Measurements from ENCODE around the gene HRG. TPM values are rescaled to one million over a fixed set of nuclear protein-coding genes. Genes with fewer than 3 reads are reported as not detected.
"Not testable (repeated sequence)": the region's sequence is repeated elsewhere in the genome, so short reads cannot be mapped to it uniquely, and the experiment has no call there.

HRG gene
- polyA plus RNA-seq, 3 donors, result not detected

DNA sequence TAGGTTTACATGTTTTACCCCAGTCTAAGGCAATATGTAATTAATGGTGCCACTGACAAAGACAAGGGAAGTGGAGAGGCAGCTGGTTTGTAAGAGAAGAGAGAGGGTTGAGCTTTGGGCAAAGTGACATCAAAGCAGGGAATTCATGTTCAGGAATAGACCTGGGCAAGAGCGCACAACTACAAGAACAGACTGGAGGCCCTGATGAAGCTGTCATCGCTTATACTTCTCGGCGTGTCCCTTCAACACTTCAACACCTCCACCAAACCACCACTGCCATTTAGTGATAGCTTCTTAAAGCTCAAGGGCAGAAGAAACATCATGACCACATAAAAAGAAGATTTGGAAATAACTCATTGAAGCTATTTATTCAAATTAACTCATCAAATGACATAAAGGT, 31.7 kb downstream of the HRG start:
- no peak overlapping the region for H3K27ac ChIP-seq (ENCODE audit: low read depth in 1 of 2, low read length in 2 of 2)
- H3K4me1 Mint-ChIP-seq, result no peaks in the 10 kb centered on the region
- H3K4me3 Mint-ChIP-seq, result no peak overlapping the region
- H3K9me3 Mint-ChIP-seq, result no peaks in the 10 kb centered on the region
- no peak for DNase-seq
- H3K27me3 ChIP-seq (ENCODE audit: control insufficient read depth in 2 of 2, insufficient read depth in 2 of 2, low read length in 2 of 2), result no peaks in the 10 kb centered on the region
- H3K4me2 ChIP-seq (replicated peaks; ENCODE audit: extremely low read depth, low read length, poor library complexity, severe bottlenecking), result no peak overlapping the region
- H3K36me3 ChIP-seq (replicated peaks in 1 of 2; ENCODE audit: control insufficient read depth in 1 of 2, insufficient read depth in 2 of 2, low read length in 2 of 2), result no peaks in the 10 kb centered on the region
- H3K9me3 ChIP-seq (replicated peaks in 1 of 2; ENCODE audit: control insufficient read depth in 1 of 2, insufficient read depth in 1 of 2, low read length in 2 of 2), result no peaks in the 10 kb centered on the region
- H2AFZ ChIP-seq (ENCODE audit: insufficient read depth, low read depth, low read length, poor library complexity, severe bottlenecking), result no peak overlapping the region
- TF ChIP-seq, protein P1, sequence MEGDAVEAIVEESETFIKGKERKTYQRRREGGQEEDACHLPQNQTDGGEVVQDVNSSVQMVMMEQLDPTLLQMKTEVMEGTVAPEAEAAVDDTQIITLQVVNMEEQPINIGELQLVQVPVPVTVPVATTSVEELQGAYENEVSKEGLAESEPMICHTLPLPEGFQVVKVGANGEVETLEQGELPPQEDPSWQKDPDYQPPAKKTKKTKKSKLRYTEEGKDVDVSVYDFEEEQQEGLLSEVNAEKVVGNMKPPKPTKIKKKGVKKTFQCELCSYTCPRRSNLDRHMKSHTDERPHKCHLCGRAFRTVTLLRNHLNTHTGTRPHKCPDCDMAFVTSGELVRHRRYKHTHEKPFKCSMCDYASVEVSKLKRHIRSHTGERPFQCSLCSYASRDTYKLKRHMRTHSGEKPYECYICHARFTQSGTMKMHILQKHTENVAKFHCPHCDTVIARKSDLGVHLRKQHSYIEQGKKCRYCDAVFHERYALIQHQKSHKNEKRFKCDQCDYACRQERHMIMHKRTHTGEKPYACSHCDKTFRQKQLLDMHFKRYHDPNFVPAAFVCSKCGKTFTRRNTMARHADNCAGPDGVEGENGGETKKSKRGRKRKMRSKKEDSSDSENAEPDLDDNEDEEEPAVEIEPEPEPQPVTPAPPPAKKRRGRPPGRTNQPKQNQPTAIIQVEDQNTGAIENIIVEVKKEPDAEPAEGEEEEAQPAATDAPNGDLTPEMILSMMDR (IDR thresholded peaks at IDR 0.05), result no peak
- peaks cover 1 to 3% (median 3%) of the 10 kb centered on the region in 3 donors for H3K27me3 Mint-ChIP-seq (ENCODE audit: low read depth in 3 of 3)
- WGBS (ENCODE audit: insufficient coverage), result 96% methylated on average over 4 of the region's 4 CpGs
- intact Hi-C loops (cut with micrococcal nuclease), result no loop called here
- no peak overlapping the region for H3K9ac ChIP-seq (ENCODE audit: insufficient read depth, low read length, poor library complexity, severe bottlenecking)
- no peaks in the 10 kb centered on the region for H3K36me3 Mint-ChIP-seq
- H4K20me1 ChIP-seq (ENCODE audit: insufficient read depth, low read length), result no peaks in the 10 kb centered on the region
- H3K4me1 ChIP-seq (ENCODE audit: control insufficient read depth in 1 of 2, insufficient read depth in 2 of 2, low read length in 2 of 2), result no peaks in the 10 kb centered on the region
- H3K4me3 ChIP-seq (replicated peaks in 1 of 3; ENCODE audit: low read depth in 2 of 3, low read length in 3 of 3), result no peak overlapping the region
- no peaks in the 10 kb centered on the region for H3K79me2 ChIP-seq (ENCODE audit: insufficient read depth, low read length)
- no peak overlapping the region for H3K27ac Mint-ChIP-seq

- TF ChIP-seq, protein P1 (IDR thresholded peaks at IDR 0.05), result no peak
- H3K27me3 Mint-ChIP-seq (ENCODE audit: low read depth in 3 of 3), result peaks cover 2 to 5% (median 4%) of the 10 kb centered on the region in 3 donors
- Histone ChIP-seq H3K36me3 (replicated peaks in 1 of 2; ENCODE audit: control insufficient read depth in 1 of 2, insufficient read depth in 2 of 2, low read length in 2 of 2) (no peaks in the 10 kb centered on the region), H3K79me2 (ENCODE audit: insufficient read depth, low read length) (no peaks in the 10 kb centered on the region), H3K9me3 (replicated peaks in 1 of 2; ENCODE audit: control insufficient read depth in 1 of 2, insufficient read depth in 1 of 2, low read length in 2 of 2) (no peaks in the 10 kb centered on the region), H2AFZ (ENCODE audit: insufficient read depth, low read depth, low read length, poor library complexity, severe bottlenecking) (no peak overlapping the region), H3K4me2 (replicated peaks; ENCODE audit: extremely low read depth, low read length, poor library complexity, severe bottlenecking) (no peak overlapping the region), H4K20me1 (ENCODE audit: insufficient read depth, low read length) (no peaks in the 10 kb centered on the region), H3K4me3 (replicated peaks in 1 of 3; ENCODE audit: low read depth in 2 of 3, low read length in 3 of 3) (no peak overlapping the region), H3K27ac (ENCODE audit: low read depth in 1 of 2, low read length in 2 of 2) (no peak overlapping the region), H3K9ac (ENCODE audit: insufficient read depth, low read length, poor library complexity, severe bottlenecking) (no peak overlapping the region), H3K27me3 (ENCODE audit: control insufficient read depth in 2 of 2, insufficient read depth in 2 of 2, low read length in 2 of 2) (no peaks in the 10 kb centered on the region), H3K4me1 (ENCODE audit: control insufficient read depth in 1 of 2, insufficient read depth in 2 of 2, low read length in 2 of 2) (no peaks in the 10 kb centered on the region)
- H3K4me1 Mint-ChIP-seq, result no peaks in the 10 kb centered on the region
- no peak for DNase-seq
- no peaks in the 10 kb centered on the region for H3K36me3 Mint-ChIP-seq
- intact Hi-C loops (cut with micrococcal nuclease), result no loop called here
- no peak overlapping the region for H3K27ac Mint-ChIP-seq
- peaks cover 0 to 3% (median 0%) of the 10 kb centered on the region in 7 donors for H3K9me3 Mint-ChIP-seq
- WGBS (ENCODE audit: insufficient coverage), result 77% methylated on average over 1 of the region's 3 CpGs
- H3K4me3 Mint-ChIP-seq, result no peak overlapping the region
These were observed 34.5 kb downstream of the HRG start for GRCh38 chr3:186700267-186700666.

DNA sequence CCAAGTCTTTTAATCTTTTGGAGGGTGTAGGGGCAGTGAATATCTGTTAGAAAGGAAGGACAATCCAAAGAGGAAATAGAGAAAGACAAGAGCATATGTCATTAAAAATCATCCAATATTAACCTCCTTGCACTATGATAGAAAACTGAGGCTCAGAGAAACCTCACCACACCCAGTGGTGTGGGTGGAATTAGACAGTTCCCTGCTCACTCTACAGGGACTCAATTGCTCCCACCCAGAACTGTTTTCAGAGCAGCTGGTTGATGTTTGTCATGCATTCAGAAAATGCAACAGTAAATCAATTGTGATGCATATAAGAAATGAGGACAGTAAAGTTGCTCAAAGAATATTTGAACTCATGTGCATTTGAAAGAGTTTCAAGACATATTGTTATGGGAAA, 36.6 kb downstream of the HRG start:
- H3K4me2 ChIP-seq (replicated peaks; ENCODE audit: extremely low read depth, low read length, poor library complexity, severe bottlenecking); H3K9ac ChIP-seq (ENCODE audit: insufficient read depth, low read length, poor library complexity, severe bottlenecking); H3K27ac Mint-ChIP-seq; DNase-seq; H3K4me3 Mint-ChIP-seq; intact Hi-C loops (cut with micrococcal nuclease); H4K20me1 ChIP-seq (ENCODE audit: insufficient read depth, low read length); H3K4me1 Mint-ChIP-seq; H2AFZ ChIP-seq (ENCODE audit: insufficient read depth, low read depth, low read length, poor library complexity, severe bottlenecking); H3K36me3 ChIP-seq (replicated peaks in 1 of 2; ENCODE audit: control insufficient read depth in 1 of 2, insufficient read depth in 2 of 2, low read length in 2 of 2); H3K27me3 ChIP-seq (ENCODE audit: control insufficient read depth in 2 of 2, insufficient read depth in 2 of 2, low read length in 2 of 2); H3K9me3 Mint-ChIP-seq; H3K9me3 ChIP-seq (replicated peaks in 1 of 2; ENCODE audit: control insufficient read depth in 1 of 2, insufficient read depth in 1 of 2, low read length in 2 of 2); H3K4me3 ChIP-seq (replicated peaks in 1 of 3; ENCODE audit: low read depth in 2 of 3, low read length in 3 of 3); H3K79me2 ChIP-seq (ENCODE audit: insufficient read depth, low read length); H3K27ac ChIP-seq (ENCODE audit: low read depth in 1 of 2, low read length in 2 of 2); H3K36me3 Mint-ChIP-seq; H3K4me1 ChIP-seq (ENCODE audit: control insufficient read depth in 1 of 2, insufficient read depth in 2 of 2, low read length in 2 of 2): not testable (repeated sequence)
- peaks cover 5 to 12% (median 8%) of the 10 kb centered on the region in 3 donors for H3K27me3 Mint-ChIP-seq (ENCODE audit: low read depth in 3 of 3)
